Measurements from ENCODE around the gene MAPK8IP1. TPM values are rescaled to one million over a fixed set of nuclear protein-coding genes. Genes with fewer than 3 reads are reported as not detected.

Gene MAPK8IP1
- total RNA-seq, 1 donor from 2014 or later, result 6.0 TPM

- intact Hi-C loops (cut with DNase I), result no loop called here
These were observed 2.1 kb downstream of the MAPK8IP1 start for GRCh38 chr11:45887587-45887986.

DNA sequence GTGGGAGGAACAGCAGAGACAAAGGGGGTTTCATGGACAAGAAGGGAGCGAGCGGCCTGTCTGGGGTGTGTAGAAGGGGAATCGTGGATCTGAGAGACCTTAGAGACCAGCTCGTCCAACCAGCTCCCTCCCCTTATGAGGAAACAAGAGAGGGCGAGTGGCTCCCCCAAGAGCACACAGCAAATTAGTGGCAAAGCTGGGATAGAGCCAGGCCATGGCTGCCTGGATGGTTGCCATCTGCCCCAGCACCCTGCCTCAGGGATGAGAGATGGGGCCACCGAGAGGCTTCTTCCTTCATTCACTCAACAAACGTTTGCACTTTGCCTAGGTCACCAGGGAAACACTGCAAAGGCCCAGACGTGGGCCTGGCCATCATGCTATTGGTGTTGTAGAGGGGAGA lies 4.1 kb downstream of the MAPK8IP1 start:
- Histone ChIP-seq H3K27ac (no peak overlapping the region), H3K4me1 (peaks cover 0 to 6% of the 10 kb centered on the region in 2 donors), H3K9me3 (no peaks in the 10 kb centered on the region), H3K36me3 (no peaks in the 10 kb centered on the region), H3K27me3 (no peaks in the 10 kb centered on the region), H3K4me3 (no peak overlapping the region)
- intact Hi-C loops (cut with DNase I), result no loop called here
- no peak for DNase-seq (ENCODE audit: low spot score in 2 of 2)
- TF ChIP-seq, protein P1, sequence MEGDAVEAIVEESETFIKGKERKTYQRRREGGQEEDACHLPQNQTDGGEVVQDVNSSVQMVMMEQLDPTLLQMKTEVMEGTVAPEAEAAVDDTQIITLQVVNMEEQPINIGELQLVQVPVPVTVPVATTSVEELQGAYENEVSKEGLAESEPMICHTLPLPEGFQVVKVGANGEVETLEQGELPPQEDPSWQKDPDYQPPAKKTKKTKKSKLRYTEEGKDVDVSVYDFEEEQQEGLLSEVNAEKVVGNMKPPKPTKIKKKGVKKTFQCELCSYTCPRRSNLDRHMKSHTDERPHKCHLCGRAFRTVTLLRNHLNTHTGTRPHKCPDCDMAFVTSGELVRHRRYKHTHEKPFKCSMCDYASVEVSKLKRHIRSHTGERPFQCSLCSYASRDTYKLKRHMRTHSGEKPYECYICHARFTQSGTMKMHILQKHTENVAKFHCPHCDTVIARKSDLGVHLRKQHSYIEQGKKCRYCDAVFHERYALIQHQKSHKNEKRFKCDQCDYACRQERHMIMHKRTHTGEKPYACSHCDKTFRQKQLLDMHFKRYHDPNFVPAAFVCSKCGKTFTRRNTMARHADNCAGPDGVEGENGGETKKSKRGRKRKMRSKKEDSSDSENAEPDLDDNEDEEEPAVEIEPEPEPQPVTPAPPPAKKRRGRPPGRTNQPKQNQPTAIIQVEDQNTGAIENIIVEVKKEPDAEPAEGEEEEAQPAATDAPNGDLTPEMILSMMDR (IDR thresholded peaks at IDR 0.05), result no peak

More at GRCh38 chr11:45887587-45887986, 2.1 kb downstream of the MAPK8IP1 start:
- H3K9me3 ChIP-seq, result no peaks in the 10 kb centered on the region
- TF ChIP-seq, protein P1 (IDR thresholded peaks at IDR 0.05), result no peak
- H3K4me1 ChIP-seq, result peaks cover 0 to 6% of the 10 kb centered on the region in 2 donors
- H3K4me3 ChIP-seq, result no peak overlapping the region
- no peak overlapping the region for H3K27ac ChIP-seq
- no peaks in the 10 kb centered on the region for H3K27me3 ChIP-seq
- DNase-seq (ENCODE audit: low spot score in 2 of 2), result no peak
- no peaks in the 10 kb centered on the region for H3K36me3 ChIP-seq

- intact Hi-C loops (cut with DNase I), result no loop called here
- Histone ChIP-seq H3K27ac (no peak overlapping the region), H3K9me3 (no peaks in the 10 kb centered on the region), H3K4me1 (peaks cover 0 to 6% of the 10 kb centered on the region in 2 donors), H3K27me3 (no peaks in the 10 kb centered on the region), H3K36me3 (no peaks in the 10 kb centered on the region), H3K4me3 (no peak overlapping the region)
- TF ChIP-seq, protein P1 (IDR thresholded peaks at IDR 0.05), result no peak
- no peak for DNase-seq (ENCODE audit: low spot score in 2 of 2)
These were observed 4.5 kb downstream of the MAPK8IP1 start for GRCh38 chr11:45889966-45890365.

DNA sequence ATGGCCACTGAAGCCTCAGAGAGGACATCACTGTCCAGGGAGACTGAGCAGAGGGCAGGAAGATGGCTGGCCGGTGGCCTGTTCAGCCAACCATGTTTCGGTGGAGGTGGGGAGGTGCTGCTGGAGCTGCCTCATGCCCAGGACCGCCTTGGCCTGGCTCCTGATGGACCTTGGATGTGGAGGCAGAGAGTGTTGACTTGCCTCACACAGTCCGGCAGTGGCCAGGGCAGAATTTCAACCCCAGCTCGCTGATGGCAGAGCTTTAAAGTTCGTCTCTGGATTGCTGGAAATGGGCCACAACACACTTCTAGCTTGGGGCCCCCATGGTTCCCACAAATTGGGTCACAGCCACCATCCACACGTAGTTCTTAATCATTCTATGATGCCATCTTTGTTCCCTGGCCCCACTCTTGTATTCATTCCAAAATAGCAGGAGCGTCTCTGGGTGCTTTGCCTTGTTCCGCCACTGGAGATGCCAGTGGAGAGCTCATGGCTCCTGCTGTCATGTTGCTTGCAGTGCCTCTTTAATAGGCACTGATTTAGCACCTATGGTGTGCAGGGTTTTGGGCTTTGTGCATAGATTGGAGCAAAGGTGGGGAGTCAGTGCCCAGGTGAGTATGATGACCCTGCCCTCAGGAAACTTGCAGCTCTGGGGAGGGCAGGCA lies 5.6 kb downstream of the MAPK8IP1 start:
- H3K27me3 ChIP-seq, result no peaks in the 10 kb centered on the region
- no peaks in the 10 kb centered on the region for H3K36me3 ChIP-seq
- intact Hi-C loops (cut with DNase I), result no loop called here
- H3K27ac ChIP-seq, result no peak overlapping the region
- H3K4me1 ChIP-seq, result peaks cover 0 to under 1% of the 10 kb centered on the region in 2 donors
- no peak for DNase-seq (ENCODE audit: low spot score in 2 of 2)
- no peaks in the 10 kb centered on the region for H3K9me3 ChIP-seq
- H3K4me3 ChIP-seq, result no peak overlapping the region
- TF ChIP-seq, protein P1 (IDR thresholded peaks at IDR 0.05), result no peak

DNA sequence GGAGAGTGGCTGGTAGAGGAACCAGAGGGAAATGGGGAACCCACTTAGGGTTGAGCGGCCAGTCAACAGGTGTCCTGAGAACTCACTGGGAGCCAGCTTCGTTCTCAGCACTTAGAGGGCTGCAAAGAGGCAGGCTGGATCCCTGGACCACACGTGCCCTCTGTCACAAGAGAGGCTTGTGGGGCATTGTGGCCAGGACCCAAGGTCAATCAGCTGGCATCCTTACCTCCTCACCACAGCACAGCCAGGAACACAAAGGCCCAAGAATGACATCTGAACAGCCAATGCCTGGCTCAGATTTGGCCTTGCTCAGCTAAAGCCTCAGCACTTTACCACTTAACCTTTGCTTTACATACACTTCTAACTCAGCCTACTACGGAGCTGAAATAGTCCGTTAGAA lies 7.4 kb downstream of the MAPK8IP1 start:
- Histone ChIP-seq H3K36me3 (no peaks in the 10 kb centered on the region), H3K27me3 (no peaks in the 10 kb centered on the region), H3K4me1 (no peaks in the 10 kb centered on the region), H3K27ac (no peak overlapping the region), H3K4me3 (no peak overlapping the region), H3K9me3 (no peaks in the 10 kb centered on the region)
- TF ChIP-seq, protein P1 (IDR thresholded peaks at IDR 0.05), result no peak
- intact Hi-C loops (cut with DNase I), result no loop called here
- no peak for DNase-seq (ENCODE audit: low spot score in 2 of 2)
